Endothelial cell of hepatic sinusoid (primary cell): ENCODE measurements around the gene CALHM2.
"Not testable (repeated sequence)": the region's sequence is repeated elsewhere in the genome, so short reads cannot be mapped to it uniquely, and the experiment has no call there.

ENCODE experiments used
- in situ Hi-C: cut with HindIII; loops from 2 replicates; pipeline ENCODE4 v1.10.0; 2017; ENCODE audit warnings: low sequenced_read_pairs

CALHM2 gene, protein sequence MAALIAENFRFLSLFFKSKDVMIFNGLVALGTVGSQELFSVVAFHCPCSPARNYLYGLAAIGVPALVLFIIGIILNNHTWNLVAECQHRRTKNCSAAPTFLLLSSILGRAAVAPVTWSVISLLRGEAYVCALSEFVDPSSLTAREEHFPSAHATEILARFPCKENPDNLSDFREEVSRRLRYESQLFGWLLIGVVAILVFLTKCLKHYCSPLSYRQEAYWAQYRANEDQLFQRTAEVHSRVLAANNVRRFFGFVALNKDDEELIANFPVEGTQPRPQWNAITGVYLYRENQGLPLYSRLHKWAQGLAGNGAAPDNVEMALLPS

DNA sequence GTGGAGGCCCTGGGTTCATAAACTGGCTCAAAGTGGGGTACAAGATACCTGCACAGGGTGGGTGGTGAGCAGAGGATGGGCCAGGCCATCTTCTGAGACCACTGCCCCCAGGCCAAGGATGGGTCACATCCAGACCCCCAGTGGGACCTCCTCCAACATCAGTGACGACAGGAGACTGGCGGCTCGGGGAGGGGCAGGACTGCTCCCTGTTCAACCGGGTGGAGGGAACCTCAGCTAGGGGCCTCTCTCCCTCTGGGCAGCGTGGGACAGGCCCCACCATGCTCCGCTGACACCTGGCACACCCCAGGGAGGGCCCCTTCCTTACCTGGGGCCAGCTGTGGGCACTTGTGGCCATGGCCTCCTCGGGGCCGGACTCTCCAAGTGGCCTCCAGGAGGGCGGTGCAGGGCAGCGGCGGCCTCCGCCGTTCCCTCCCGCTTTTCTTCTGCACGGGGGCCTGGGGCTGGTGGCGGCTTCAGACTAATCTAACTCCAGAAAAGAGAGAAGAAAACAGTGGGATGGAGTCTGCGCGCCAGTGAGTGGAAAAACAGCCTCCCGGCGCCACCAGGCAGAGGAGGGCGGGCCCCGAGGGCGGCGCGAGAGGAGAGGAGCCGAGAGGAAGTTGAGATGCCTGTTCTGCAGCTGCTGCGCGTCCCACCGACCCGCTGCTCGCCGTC, at the start of gene CALHM2:
CALHM2 (minus strand) TSS at position 540 of the 675 bp plus-strand sequence. CDS start 2,429 bp downstream, outside the sequence.
- in situ Hi-C loops, result no loop called here

DNA sequence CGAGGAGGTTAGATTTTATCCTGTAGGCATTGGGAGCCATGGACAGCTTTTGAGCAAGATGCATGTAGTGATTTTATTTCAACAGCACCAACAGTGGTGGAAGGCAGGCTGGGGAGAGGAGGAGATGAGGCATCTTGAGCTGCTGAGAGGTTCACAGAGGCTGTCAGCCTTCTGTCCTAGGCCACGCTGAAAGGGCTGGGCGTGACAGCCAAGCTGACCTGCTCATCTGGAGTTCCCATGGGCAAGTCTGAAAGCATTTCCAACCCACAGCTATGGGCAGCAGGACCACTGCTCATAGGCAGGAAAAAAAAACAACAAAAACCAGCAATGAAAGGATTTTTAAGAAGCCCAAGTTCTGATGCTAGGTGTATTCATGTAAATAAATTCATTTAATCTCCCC, 49.0 kb upstream of the CALHM2 start:
- in situ Hi-C loops, result no loop called here

DNA sequence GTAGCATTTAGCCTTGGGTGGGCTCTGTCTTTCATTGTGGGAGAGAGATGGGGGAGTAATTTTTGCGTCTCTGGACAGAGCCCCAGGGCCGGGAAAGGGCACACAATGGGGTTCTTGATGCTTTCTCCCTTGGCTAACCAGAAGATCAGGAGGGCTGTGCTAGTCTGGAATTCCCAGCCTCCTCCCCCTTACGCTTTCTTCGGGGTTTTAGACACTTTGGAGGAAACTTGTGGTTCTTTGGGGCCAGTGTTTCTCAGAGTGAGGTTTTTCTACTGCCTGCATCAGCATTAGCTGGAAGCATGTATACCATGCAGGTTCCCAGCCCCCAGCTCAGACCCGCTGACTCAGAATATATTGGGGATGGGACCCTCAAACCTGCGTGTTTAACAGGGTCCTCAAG, 48.3 kb upstream of the CALHM2 start:
- in situ Hi-C loops, result no loop called here

DNA sequence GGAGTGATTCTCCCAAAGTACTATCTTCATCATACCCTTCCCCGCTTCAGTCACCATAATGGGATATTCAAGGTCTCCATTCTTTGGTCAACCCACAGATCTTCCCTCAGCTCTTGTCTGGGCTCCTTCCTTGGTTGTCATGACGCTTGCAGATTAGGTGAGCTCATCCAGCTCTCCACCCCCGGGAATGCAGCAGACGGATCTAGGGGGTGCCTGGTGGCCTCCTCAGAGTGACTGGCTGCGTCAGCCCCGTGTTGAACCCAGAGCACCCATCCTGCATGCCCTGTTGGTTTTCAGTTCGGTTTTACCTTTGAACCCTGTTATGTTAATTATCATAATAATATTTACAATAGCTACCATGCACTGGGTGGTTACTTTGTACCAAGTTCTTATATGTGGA, 47.7 kb upstream of the CALHM2 start:
- in situ Hi-C loops, result no loop called here

GRCh38 chr10:103498936-103499638, 46.9 kb upstream of the CALHM2 start:
- in situ Hi-C loops, result no loop called here

DNA sequence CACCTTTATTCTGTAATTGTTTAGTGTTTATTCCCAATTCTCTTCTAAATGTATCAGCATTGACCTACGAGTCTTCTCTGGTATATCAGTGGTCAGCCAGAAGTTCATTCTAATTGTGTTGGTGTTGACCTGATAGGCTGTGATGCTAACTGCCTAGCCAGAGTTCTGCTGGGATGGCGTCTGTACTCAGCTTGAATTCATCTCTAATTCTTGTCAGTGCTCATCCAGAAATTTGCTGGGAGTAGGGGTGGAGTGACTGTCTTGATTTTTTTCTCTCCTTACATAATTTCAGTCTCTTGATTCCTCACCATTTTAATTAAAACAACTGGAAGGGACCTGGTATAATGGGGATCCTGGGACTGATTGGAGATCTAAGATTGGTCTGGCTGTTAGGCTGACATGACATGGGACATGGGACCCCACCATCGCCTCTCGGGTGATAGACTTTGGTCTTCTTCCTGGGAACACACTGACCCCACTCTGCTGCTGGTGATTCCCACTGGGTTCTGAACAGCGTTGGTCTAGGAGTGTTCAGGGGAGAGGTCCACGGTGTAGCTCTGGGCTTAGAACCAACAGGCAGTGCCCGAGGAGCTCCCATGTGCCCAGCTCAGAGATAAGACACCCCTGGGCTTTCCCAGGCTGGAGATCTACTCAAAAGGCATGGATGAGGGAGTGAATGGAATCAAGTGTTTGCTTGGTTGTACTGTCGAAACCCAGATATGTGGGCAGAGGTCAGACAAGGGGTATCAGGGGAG, 45.2 kb upstream of the CALHM2 start:
- in situ Hi-C loops, result no loop called here

DNA sequence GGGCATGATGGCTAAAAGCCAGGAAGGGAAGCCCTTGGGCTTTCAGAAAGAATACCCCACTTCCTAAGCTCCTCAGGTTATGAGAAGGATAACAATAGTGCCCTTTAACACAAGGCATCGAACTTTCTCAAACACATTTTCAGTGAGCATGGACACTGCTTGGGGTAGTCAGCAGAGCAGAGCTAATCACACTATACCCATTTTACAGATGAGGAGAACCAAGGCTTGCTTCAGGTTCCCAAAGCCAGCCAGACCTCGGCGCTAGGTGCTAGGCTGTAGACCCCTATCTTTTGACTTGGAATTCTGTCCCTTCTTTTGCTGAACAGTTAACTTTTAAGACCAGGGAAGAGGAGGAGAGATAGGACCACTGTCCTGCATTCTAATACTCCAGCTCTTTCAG, 43.2 kb upstream of the CALHM2 start:
- in situ Hi-C loops, result no loop called here

GRCh38 chr10:103493916-103494877, 42.0 kb upstream of the CALHM2 start:
- in situ Hi-C loops, result loop anchor here (5.0 kb wide), 2 partner anchors 53 to 72 kb away; no protein-coding TSS in a partner anchor

GRCh38 chr10:103493362-103493915, 41.3 kb upstream of the CALHM2 start, which contains the start of gene NEURL1:
Gene NEURL1, plus strand, starts transcription at chr10:103493705. Its CDS starts 683 bp downstream, at chr10:103494388.
- in situ Hi-C loops, result loop anchor here (5.0 kb wide), 2 partner anchors 54 to 71 kb away; no protein-coding TSS in a partner anchor

- in situ Hi-C loops, result loop anchor here (5.0 kb wide), 2 partner anchors 55 to 70 kb away; no protein-coding TSS in a partner anchor
Observed at GRCh38 chr10:103492655-103493261, 40.6 kb upstream of the CALHM2 start.

DNA sequence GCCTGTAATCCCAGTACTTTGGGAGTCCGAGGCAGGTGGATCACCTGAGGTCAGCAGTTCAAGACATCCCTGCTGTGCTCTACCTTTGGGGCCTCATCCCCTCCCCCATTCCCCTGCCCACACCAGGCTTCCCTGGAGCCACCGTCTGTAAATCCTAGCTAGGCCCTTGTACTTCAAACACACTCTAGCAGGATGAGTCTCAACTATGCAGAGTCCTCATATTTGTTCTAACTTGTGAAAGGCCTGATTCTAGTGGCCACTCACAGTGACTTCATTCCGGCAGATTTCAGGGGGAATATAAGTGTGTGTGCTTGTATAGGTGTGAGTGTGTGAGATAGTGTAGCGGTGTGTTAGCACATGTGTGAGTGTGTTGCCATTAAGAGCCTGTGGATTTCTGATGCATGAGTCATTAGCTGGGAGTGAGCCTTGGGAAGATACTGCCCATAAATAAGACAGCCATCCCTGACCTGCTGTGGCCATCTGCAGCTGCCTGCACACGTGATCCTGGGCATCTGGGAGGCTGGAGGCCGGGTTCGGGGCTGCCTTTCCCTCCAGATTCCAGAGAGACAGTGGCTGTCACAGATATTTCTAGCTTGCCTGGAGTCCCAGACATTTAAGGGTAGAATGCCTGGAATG, 39.7 kb upstream of the CALHM2 start:
- in situ Hi-C loops, result loop anchor here (5.0 kb wide), 2 partner anchors 55 to 70 kb away; no protein-coding TSS in a partner anchor

DNA sequence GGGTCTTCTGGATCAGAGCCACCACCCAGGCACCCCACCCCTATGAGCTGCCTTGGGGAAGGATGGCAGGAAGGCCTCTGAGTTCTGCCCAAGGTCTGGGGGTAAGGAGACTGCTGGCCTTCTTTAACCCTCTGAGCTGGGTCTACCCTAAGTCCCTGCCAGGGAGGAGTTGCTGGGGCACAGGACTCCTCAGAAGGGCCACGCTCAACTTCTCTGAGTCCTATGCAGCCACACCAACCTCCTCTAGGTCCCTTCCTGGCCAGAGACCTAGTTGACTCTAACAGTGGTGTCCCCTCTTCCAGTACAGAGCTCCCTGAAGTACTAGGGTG, 38.8 kb upstream of the CALHM2 start:
- in situ Hi-C loops, result loop anchor here (5.0 kb wide), 2 partner anchors 56 to 69 kb away; no protein-coding TSS in a partner anchor

DNA sequence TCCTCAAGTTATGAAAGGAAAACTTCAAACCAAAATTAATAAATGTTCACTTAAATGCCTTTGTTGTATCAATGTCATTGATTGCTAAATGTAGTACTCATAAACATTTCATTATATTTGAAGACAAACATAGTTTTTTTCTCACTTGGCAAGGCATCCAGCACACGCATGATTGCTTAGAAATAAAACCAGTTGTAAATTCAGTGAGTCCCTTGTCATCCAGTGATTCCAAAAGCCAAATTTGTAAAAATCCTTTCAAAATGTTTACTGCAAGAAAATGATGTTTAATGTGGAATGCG, 35.2 kb upstream of the CALHM2 start:
- in situ Hi-C loops, result no loop called here

- in situ Hi-C loops, result not testable (repeated sequence)
Observed at GRCh38 chr10:103486635-103487409, 34.7 kb upstream of the CALHM2 start.

GRCh38 chr10:103481974-103482531, 29.9 kb upstream of the CALHM2 start:
- in situ Hi-C loops, result no loop called here

DNA sequence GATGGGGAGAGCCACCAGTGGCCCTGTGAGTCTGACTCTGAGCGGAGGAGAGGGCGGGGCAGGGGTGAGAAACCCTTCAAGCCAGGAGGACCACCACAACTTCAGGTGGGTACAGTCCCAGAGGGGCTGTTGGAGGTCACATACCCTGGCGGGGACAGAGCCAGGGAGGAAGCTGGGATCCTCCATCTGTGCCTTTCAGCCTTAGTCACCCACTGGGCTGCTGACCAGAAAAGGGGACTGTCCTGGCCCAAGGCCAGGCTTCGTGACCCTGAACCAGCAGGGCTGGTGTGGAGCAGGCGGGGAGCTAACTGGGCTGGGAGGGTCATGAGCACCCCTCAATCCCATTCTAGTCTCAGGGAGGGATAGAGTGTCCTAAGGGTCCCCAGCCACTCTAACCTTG, 28.4 kb upstream of the CALHM2 start:
- in situ Hi-C loops, result no loop called here

DNA sequence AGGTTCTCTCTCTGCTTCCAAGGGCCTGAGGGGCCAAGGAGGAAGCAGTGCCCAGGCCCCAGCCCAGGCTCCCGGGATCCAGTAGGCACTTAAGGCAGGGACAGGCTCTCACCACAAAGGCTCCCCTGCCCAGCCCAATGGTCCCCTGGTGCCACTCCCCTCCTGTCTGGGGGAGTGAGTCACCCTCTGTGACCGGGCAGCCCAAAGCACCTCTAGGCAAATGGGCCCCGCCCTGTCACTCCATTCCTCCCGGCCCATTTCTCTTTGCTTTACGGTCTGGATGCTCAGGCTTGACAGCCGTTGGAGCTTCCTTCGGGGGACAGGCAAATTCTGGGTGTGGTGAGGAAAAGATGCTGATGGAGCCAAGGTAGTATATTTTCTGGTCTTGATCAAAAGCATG, 27.0 kb upstream of the CALHM2 start, which contains the start of gene CALHM3:
CALHM3 (minus strand) TSS at position 106 of the 400 bp plus-strand sequence. CDS start 208 bp downstream, outside the sequence.
- in situ Hi-C loops, result loop anchor here (10.0 kb wide), 1 partner anchor 64 kb away; no protein-coding TSS in a partner anchor
